Colonic mucosa (tissue), 4 donors: ENCODE measurements around the gene SLC38A10. TPM values are rescaled to one million over a fixed set of nuclear protein-coding genes. Genes with fewer than 3 reads are reported as not detected.

ENCODE experiments used
- DNase-seq: peaks from one replicate; pipeline ENCODE4 v3.0.0-alpha.2; 2020
- H3K27ac ChIP-seq: fragments of 200-600 bp; one replicate; pipeline ENCODE4 v1.8.0; 2021
- H3K27me3 ChIP-seq: fragments of 200-600 bp; one replicate; pipeline ENCODE4 v1.8.0; 2021
- H3K36me3 ChIP-seq: fragments of 200-600 bp; one replicate; pipeline ENCODE4 v1.8.0; 2021
- H3K4me1 ChIP-seq: fragments of 200-600 bp; one replicate; pipeline ENCODE4 v1.8.0; 2021; ENCODE audit warnings: mild to moderate bottlenecking
- H3K4me3 ChIP-seq: fragments of 200-600 bp; one replicate; pipeline ENCODE4 v1.8.0; 2021
- H3K9ac ChIP-seq, 2 donors: one replicate each; pipeline ENCODE4 v1.7.0; 2013; ENCODE audit warnings: control low read depth in 2 of 2, low read depth in 2 of 2, low read length in 2 of 2
- H3K9me3 ChIP-seq: fragments of 200-600 bp; one replicate; pipeline ENCODE4 v1.8.0; 2021
- intact Hi-C: fragments of 100-400 bp; cut with DNase I; formaldehyde crosslinking; loops from one replicate; pipeline ENCODE4 v1.14.1; 2022
- total RNA-seq, 2 donors: library from RNA; stranded (reverse); fragmentation: NEBNext Ultra II Directional in 1 of 2; extraction: Animal tissue kit (Norgen Biotek cat#: 25700) in 1 of 2; gene quantifications; one replicate each; pipeline ENCODE4 v1.2.1, GENCODE V29; 2021
- TF ChIP-seq, protein P1 (sequence below): fragments of 200-600 bp; IDR thresholded peaks from one replicate; pipeline ENCODE4 v1.8.0; 2022; ENCODE audit warnings: antibody characterized with exemption, mild to moderate bottlenecking
- donor health status: healthy.
- donor health status: DM: no; HTN: no; CAD: no.
- donor health status: DM: no; HTN: no; CAD: no.

SLC38A10 gene
- total RNA-seq, 2 donors from 2014 or later = 67.5 to 139 TPM

DNA sequence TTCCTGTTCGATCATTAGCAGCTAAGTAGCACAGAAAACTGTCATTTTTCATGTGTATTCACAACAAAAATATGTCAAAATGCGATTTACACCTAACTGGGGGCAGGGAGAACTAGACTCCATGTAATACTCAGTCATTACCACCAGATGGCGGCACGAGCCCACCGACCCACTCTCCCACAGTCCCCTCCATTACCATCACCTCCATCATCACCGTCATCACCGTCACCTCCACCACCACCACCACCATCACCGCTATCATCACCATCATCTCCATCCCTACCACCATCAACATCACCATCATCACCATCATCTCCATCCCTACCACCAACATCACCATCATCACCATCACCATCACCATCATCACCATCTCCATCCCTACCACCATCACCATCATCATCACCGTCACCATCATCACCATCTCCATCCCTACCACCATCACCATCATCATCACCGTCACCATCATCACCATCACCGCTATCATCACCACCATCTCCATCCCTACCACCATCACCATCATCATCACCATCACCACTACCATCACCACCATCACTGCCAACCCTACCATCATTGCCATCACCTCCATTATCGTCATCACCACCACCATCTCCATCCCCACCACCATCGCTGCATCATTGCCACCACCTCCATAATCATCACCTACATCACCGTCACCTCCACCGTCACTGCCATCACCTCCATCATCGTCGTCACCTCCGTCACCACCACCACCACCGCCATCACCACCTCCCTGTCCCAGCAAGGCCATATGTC, 41.6 kb downstream of the SLC38A10 start:
- H3K9ac ChIP-seq = no peak overlapping the region
- intact Hi-C loops = loop anchor here (2.0 to 5.0 kb wide), 2 partner anchors 231 to 349 kb away; no protein-coding TSS in a partner anchor
- H3K27me3 ChIP-seq = no peaks in the 10 kb centered on the region
- peak; percentile 55 for DNase-seq
- no peak overlapping the region for H3K27ac ChIP-seq
- no peaks in the 10 kb centered on the region for H3K9me3 ChIP-seq
- no peak overlapping the region for H3K4me3 ChIP-seq
- TF ChIP-seq, protein P1, sequence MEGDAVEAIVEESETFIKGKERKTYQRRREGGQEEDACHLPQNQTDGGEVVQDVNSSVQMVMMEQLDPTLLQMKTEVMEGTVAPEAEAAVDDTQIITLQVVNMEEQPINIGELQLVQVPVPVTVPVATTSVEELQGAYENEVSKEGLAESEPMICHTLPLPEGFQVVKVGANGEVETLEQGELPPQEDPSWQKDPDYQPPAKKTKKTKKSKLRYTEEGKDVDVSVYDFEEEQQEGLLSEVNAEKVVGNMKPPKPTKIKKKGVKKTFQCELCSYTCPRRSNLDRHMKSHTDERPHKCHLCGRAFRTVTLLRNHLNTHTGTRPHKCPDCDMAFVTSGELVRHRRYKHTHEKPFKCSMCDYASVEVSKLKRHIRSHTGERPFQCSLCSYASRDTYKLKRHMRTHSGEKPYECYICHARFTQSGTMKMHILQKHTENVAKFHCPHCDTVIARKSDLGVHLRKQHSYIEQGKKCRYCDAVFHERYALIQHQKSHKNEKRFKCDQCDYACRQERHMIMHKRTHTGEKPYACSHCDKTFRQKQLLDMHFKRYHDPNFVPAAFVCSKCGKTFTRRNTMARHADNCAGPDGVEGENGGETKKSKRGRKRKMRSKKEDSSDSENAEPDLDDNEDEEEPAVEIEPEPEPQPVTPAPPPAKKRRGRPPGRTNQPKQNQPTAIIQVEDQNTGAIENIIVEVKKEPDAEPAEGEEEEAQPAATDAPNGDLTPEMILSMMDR = peak; percentile 70
- peaks cover 2% of the 10 kb centered on the region for H3K36me3 ChIP-seq
- peaks cover 41% of the 10 kb centered on the region for H3K4me1 ChIP-seq

- TF ChIP-seq, protein P1 = no peak
- H3K27ac ChIP-seq = no peak overlapping the region
- no peaks in the 10 kb centered on the region for H3K36me3 ChIP-seq
- no peak for DNase-seq
- intact Hi-C loops = loop anchor here (2.0 to 5.0 kb wide), 2 partner anchors 232 to 349 kb away; no protein-coding TSS in a partner anchor
- no peaks in the 10 kb centered on the region for H3K27me3 ChIP-seq
- no peaks in the 10 kb centered on the region for H3K9me3 ChIP-seq
- H3K9ac ChIP-seq = no peak overlapping the region
- H3K4me1 ChIP-seq = peaks cover 41% of the 10 kb centered on the region
- no peak overlapping the region for H3K4me3 ChIP-seq
Measured at GRCh38 chr17:81252987-81253329, 42.1 kb downstream of the SLC38A10 start.

DNA sequence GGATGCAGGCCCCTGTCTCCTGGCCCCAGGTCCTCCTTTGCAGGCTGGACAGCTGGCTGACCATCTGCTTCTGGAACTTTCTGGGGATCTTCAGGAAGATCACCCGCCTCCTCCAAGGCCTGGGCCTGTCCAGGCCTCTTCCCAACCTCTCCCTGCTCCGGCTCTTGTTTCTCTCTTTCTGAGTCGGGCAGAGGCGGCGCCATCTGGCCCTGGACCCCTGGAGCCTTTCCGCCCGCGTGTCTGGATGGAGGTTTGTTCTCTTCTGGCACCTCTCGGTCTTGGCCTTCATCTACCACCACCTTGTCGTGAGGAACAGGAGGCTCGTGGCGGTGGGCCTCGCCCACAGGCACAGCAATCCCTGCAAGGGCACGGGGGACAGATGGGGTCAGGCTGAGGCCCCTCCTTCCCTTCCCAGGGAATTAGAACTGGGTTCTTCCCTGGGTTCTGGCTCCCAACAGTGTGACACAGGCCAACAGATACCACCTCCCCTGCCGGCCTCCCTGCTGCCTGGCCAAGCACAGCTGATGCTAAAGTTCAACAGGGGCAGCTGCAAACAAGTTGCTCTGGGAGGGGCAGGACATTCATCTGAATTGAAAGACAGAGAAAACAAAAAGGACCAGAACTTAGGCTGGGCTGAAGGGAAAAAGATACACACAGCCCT, 42.7 kb downstream of the SLC38A10 start:
- Histone ChIP-seq H3K9me3 (no peaks in the 10 kb centered on the region), H3K4me3 (no peak overlapping the region), H3K9ac (no peak overlapping the region), H3K36me3 (no peaks in the 10 kb centered on the region), H3K4me1 (peaks cover 41% of the 10 kb centered on the region), H3K27ac (peak overlapping the region; percentile 39), H3K27me3 (no peaks in the 10 kb centered on the region)
- intact Hi-C loops = loop anchor here (2.0 to 5.0 kb wide), 2 partner anchors 232 to 350 kb away; no protein-coding TSS in a partner anchor
- TF ChIP-seq, protein P1 = no peak
- DNase-seq = no peak

DNA sequence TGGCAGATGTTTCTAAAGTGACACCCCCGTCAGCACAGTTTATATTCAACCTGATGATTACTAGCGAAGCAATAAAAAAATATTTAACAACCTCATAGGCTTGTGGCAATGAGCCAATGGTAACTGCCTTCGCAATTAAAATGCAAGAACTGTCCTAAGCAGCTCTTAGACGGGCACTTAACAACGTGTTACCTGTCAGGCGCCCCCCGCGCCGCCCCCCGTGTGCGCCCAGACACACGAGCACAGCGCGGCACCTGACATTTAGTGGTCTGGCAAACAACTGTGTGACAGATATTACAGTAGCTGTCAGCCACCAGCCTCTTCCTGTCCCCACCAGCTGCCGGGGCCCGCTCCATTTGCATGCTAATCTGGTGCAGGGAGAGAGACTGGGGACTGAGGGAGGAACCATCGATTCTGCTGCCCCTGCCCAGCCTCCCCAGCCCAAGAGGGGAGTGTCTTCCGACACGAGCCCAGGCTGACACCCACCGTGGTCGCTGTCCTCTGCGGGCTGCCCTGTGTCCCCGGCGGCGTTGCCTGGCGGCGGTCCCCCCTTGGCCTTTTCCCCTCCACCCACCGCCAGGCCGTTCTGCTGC, 43.3 kb downstream of the SLC38A10 start:
- no peaks in the 10 kb centered on the region for H3K9me3 ChIP-seq
- H3K9ac ChIP-seq = no peak overlapping the region
- H3K36me3 ChIP-seq = no peaks in the 10 kb centered on the region
- no peak overlapping the region for H3K4me3 ChIP-seq
- DNase-seq = no peak
- peaks cover 41% of the 10 kb centered on the region for H3K4me1 ChIP-seq
- peak overlapping the region; percentile 39 for H3K27ac ChIP-seq
- H3K27me3 ChIP-seq = no peaks in the 10 kb centered on the region
- intact Hi-C loops = loop anchor here (2.0 to 5.0 kb wide), 2 partner anchors 233 to 350 kb away; no protein-coding TSS in a partner anchor
- TF ChIP-seq, protein P1 = no peak

DNA sequence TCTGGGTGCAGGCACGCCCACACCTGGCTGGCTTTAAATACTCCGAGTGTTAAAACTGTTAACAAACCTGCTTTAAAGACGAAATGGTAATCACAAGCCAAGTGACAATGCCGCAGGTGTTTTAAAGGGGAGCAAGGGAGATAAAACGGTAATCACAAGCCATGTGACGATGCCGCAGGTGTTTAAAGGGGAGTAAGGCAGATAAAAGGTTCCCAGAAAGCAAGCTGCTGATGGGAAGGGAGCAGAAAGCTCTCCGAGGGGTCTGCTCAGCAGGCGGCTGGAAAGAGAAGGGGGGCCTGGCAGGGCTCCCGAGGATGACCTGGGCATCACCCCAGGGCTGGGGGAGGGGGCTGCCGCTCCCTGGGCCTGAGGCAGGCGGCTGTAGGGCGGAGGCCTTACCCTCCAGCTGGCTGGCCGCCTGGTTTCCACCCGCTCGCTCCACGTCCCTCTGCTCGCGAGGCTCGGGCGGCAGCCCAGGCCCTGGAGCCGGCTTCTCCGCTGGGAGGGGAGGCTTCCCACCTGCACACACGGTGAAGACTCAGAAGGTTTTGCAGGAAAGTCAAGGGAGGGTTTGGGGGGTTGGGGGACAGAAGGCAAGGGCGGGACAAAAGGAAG, 43.9 kb downstream of the SLC38A10 start:
- intact Hi-C loops = loop anchor here (5.0 kb wide), 1 partner anchor 351 kb away; no protein-coding TSS in a partner anchor
- Histone ChIP-seq H3K36me3 (no peaks in the 10 kb centered on the region), H3K4me1 (peaks cover 41% of the 10 kb centered on the region), H3K27ac (peak overlapping the region; percentile 39), H3K27me3 (no peaks in the 10 kb centered on the region), H3K9me3 (no peaks in the 10 kb centered on the region), H3K4me3 (no peak overlapping the region), H3K9ac (peak overlapping the region in 1 of 2 donors; percentile 44)
- TF ChIP-seq, protein P1 = no peak
- DNase-seq = peak; percentile 82
